ENCODE measurements around the gene OR52D1. TPM values are rescaled to one million over a fixed set of nuclear protein-coding genes. Genes with fewer than 3 reads are reported as not detected.

OR52D1 gene
- total RNA-seq, 1 experiment from 2014 or later, result not detected

DNA sequence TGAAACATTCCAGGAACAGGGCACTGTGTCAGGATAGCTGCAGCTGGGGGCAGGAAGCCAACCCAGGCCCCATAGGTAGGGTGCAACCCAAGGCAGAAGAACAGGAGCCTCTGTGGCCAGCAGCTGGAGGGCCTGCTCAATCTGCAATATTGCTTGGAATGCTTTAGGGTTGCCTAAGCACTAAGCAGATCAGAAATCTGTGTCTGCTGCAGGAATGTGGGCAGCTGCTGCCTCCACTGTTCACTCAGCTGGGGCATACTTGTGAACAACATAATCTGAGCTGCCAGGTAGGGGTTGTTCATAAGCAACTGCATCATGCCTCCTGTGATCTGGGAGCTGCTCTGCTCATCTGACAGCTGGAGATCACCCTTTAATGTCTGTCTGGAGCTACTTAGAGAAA lies 26.4 kb downstream of the OR52D1 start:
- Histone ChIP-seq H3T11ph (ENCODE audit: low read length) (no peak overlapping the region), H4K5ac (ENCODE audit: insufficient read length, low read depth, low read length) (no peak overlapping the region), H3K9me3 (ENCODE audit: control insufficient read depth, low read depth, low read length) (no peaks in the 10 kb centered on the region), H2BK15ac (ENCODE audit: low read depth, low read length) (no peak overlapping the region), H3K4ac (ENCODE audit: low read depth, low read length) (no peak overlapping the region), H3K79me2 (ENCODE audit: insufficient read depth, low read length) (no peaks in the 10 kb centered on the region), H2BK20ac (ENCODE audit: low read depth, low read length, poor library complexity, severe bottlenecking) (no peak overlapping the region), H4K20me1 (ENCODE audit: control insufficient read depth, insufficient read depth, insufficient read length) (no peaks in the 10 kb centered on the region), H3K18ac (ENCODE audit: insufficient read length, low read depth, low read length) (no peak overlapping the region), H4K91ac (ENCODE audit: insufficient read length, low read depth, low read length) (no peak overlapping the region), H2BK5ac (ENCODE audit: insufficient read length, low read length) (no peak overlapping the region), H3K14ac (ENCODE audit: insufficient read depth, low read length) (no peak overlapping the region), H2BK120ac (ENCODE audit: low read depth, low read length, poor library complexity, severe bottlenecking) (no peak overlapping the region), H2AK5ac (ENCODE audit: insufficient read length, low read length) (no peak overlapping the region), H3K23ac (ENCODE audit: insufficient read length, low read depth, low read length) (no peak overlapping the region), H2AFZ (ENCODE audit: low read length) (no peak overlapping the region), H3K4me2 (ENCODE audit: insufficient read depth, insufficient read length, low read length) (no peak overlapping the region), H3K4me1 (ENCODE audit: insufficient read depth, low read length) (no peaks in the 10 kb centered on the region), H3K27me3 (ENCODE audit: insufficient read depth, low read length) (no peaks in the 10 kb centered on the region), H2BK12ac (ENCODE audit: insufficient read length, low read depth, low read length) (no peak overlapping the region), H3K79me1 (ENCODE audit: insufficient read depth, low read depth, low read length, poor library complexity, severe bottlenecking) (no peaks in the 10 kb centered on the region), H4K8ac (replicated peaks; ENCODE audit: insufficient read length, low read depth, low read length) (no peak overlapping the region), H3K23me2 (ENCODE audit: insufficient read length, low read depth, low read length, poor library complexity, severe bottlenecking) (no peaks in the 10 kb centered on the region), H3K56ac (ENCODE audit: insufficient read length, low read depth, low read length) (no peak overlapping the region), H3K9ac (ENCODE audit: extremely low read depth, insufficient read length, low read length) (no peak overlapping the region), H3K27ac (ENCODE audit: insufficient read length, low read depth, low read length) (no peak overlapping the region)
- DNase-seq, result no peak
- no peaks in the 10 kb centered on the region; the same call in 1 of the 2 replicates for H3K27me3 Mint-ChIP-seq (ENCODE audit: low read depth)
- H3K4me1 Mint-ChIP-seq, result peaks cover 0 to 7% of the 10 kb centered on the region in 2 experiments; a peak in 1 of 4 replicates
- no peak overlapping the region for H3K4me3 Mint-ChIP-seq
- H3K27ac Mint-ChIP-seq, result no peak overlapping the region
- H3K9me3 Mint-ChIP-seq, result 0 out of 5 replicates have a peak, but pooled peaks cover 0 to 2% of the 10 kb centered on the region in 2 experiments
- TF ChIP-seq, protein P1, sequence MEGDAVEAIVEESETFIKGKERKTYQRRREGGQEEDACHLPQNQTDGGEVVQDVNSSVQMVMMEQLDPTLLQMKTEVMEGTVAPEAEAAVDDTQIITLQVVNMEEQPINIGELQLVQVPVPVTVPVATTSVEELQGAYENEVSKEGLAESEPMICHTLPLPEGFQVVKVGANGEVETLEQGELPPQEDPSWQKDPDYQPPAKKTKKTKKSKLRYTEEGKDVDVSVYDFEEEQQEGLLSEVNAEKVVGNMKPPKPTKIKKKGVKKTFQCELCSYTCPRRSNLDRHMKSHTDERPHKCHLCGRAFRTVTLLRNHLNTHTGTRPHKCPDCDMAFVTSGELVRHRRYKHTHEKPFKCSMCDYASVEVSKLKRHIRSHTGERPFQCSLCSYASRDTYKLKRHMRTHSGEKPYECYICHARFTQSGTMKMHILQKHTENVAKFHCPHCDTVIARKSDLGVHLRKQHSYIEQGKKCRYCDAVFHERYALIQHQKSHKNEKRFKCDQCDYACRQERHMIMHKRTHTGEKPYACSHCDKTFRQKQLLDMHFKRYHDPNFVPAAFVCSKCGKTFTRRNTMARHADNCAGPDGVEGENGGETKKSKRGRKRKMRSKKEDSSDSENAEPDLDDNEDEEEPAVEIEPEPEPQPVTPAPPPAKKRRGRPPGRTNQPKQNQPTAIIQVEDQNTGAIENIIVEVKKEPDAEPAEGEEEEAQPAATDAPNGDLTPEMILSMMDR (conservative IDR thresholded peaks at IDR 0.05), result no peak
- no peaks in the 10 kb centered on the region; a peak in 1 of 7 replicates for H3K36me3 Mint-ChIP-seq (ENCODE audit: insufficient read depth in 1 of 3, low read depth in 3 of 3)
